Measurements from ENCODE around the gene MBD3L2B.

MBD3L2B gene

DNA sequence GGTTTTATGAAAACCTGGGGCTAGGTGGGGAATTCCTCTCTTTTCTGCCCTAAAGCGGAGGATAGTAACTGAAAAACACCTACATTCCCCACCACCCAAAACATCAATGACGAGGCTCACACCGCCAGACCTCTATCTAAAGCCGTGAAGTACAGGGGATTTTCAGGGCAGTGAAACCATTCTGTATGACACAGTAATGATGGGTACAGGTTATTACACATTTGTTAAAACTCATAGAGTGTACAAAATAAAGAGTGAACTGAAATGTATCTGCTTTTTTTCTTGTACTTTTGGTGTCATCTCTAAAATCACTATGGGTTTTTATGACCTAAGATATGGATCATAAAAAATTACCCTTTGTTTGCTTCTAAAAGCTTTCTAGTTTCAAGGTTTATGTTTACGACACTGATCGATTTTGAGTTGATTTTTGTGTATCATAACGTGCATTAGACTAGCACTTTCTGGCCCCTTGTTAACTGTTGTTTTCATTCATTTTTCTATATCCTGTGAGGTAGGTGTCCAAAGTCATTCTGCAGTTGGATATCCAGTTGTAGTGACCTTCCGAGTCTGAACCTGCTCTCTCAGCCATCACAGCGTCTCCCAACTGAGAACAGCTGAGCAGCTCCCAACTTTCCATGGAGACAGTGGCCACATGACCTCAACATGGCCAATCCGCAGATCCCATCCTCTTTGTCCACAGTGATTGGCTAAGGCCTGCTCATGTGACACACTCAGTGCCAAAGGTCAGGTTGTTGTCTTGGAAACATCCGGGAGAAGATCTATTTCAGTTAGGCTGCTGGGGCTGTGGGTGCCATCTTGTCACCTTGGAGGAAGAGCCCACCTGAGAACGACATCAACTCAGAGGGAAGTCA, 10.3 kb downstream of the MBD3L2B start:
- DNase-seq (ENCODE audit: low spot score): no peak

DNA sequence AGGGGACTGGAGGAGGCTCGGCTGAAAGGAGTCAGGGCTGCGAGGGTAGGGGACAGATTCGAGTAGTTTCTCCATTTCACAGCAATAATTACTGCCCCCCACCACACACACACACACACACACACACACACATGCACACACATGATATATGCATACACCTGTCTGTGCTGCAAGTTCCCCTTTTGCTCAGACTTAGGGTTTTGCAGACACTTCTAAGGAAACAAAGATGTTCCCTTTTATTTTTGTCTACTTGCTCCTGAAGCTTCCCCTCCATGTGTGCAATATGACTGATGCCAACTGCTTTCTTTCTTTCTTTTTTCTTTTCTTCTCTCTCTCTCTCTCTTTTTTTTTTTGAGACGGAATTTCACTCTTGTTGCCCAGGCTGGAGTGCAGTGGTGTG, 13.4 kb downstream of the MBD3L2B start:
- no peak for DNase-seq (ENCODE audit: low spot score)

DNA sequence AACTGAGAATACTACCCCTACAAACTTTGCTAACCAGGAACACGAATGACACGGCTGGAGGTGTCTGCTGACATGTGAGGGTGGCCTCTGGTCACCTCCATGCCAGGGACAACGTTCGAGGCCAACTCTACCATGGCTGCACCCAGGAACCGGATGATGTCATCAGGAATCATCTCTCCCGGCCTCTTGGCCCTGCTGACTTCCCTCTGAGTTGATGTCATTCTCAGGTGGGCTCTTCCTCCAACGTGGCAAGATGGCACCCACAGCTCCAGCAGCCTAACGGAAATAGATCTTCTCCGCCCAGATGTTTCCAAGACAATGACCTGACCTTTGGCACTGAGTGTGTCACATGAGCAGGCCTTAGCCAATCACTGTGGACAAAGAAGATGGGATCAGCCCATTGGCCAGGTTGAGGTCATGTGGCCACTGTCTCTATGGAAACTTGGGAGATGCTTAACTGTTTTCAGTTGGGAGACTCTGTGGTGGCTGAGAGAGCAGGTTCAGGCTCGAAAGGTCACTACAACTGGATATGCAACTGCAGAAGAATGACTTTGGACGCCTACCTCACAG, 15.0 kb downstream of the MBD3L2B start:
- no peak for DNase-seq (ENCODE audit: low spot score)

DNA sequence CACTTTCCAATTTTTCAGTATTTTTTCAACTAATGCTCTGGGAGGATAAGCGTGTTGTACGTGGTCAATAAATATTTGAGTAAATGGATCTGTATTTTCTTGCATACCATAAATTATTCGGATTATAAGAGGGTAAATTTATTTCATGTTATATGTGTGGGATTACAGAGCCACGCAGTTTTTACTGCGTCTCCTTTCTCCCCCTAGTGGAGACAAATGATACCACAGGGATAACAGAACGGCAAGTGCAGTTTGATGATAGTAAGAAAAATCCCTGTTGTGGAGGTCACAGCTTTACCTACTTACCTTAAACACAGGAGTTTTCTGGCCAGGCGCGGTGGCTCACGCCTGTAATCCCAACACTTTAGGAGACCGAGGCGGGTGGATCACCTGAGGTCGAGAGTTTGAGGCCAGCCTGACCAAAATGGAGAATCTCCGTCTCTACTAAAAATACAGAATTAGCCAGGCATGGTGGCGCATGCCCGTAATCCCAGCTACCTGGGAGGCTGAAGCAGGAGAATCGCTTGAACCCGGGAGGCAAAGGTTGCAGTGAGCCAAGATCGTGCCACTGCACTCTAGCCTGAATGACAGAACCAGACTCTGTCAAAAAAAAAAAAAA, 16.8 kb downstream of the MBD3L2B start:
- no peak for DNase-seq (ENCODE audit: low spot score)

DNA sequence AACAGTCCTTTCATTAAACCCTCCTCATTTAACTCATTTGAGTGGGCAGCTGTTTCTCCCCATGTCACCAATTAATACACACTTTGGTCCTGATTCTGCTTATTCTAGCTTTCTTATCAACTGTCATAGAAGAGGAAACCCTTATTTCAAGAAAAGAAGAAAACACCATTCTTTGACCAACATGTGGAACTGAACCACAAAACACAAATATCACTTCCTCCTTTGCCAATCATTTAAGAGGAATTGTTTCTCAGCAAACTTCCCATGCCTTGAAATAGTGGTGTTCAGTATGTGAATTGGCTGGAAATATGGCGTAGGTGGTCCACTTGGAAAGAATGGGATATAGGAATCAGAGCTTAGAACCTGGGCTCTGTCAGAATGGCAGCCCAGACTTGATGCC, 20.4 kb downstream of the MBD3L2B start:
- no peak for DNase-seq (ENCODE audit: low spot score)

DNA sequence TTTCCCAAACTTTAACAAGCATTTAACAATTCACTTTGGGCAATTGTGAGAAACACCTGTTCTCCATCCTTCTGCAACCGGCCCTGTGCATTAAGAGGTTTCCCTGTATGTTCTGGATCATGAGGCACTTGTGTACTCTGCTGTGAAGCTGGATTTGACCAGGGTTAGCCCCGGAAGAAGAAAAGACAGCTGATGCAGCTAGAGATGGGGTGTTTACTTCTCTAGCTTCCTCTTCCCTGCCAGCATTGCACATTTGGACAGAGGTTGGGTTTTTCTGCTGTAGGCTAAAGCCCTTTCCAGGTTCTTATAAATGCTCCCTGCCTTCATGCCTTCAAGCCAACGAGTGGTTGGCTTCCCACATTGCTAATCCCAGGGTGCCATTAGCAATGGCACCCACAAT, 20.9 kb downstream of the MBD3L2B start:
- no peak for DNase-seq (ENCODE audit: low spot score)

DNA sequence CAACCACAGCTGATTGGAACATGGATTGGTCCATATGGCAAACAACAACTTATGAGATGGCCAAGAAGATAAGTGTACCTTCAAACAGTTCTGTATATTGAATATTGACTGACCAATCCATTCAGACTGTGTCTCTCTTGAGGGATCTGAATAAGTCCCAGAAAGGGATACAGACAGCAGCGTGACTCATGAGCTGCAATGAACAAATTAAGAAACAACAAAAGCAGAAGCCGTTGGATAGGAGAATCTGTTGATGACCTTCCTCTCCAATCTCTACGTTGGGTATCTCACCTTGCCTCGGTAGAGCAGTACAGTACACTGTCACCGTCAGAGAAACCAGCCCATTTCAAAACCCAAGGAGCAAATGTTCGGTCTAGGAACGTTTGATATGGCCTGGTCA, 21.3 kb downstream of the MBD3L2B start:
- DNase-seq (ENCODE audit: low spot score): no peak

DNA sequence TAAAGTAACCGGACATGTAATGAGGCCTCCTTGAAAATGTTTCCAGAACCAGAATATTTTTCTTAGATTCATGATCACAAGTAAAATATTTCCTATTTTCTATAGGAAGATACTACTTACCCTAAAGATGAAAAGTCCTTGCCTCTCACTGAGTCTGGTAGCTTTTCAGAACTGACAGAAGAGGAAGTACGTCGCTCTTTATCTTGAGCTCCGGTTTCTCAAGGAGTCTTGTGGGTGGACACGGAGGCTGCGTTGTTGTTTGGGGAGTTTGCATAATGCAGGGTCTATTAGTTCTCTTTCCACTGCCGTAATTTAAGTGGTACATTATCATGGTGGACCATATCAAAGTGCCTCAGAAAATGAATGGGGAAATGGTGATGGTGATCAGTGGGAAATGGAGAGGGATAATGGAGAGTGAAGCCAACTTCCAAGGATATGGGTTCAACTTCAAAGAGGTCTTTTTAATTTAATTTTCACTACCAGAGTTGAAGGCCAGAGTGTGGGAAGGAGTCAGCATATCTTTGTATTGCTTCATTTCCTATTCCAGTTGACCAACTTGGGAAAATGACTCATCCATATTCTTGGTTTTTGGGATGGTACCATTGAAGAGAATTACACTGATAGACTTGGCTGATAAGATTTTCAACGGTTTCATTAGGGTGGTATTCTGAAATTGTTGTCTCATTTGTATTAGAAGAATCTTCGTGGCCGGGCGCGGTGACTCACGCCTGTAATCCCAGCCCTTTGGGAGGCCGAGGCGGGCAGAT, 23.4 kb downstream of the MBD3L2B start:
- DNase-seq (ENCODE audit: low spot score): no peak

DNA sequence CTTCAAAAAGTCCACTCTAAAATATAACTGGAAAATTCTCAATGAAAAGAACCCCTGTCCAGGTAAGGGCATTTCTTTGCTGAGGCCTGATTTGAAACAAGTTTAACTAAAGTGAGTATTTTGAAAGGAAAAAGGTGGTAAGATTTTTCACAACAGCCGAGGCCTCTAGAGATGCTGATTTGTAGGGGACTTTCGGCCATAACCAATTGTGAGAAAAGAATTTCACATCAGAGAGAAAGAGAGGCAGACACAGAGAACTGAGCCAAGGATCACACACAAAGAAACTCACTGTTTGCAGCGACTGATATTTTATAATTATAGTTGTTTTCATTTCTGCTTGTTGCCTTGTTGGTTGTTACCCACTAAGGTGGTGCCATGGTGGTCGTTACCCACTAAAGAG, 24.4 kb downstream of the MBD3L2B start:
- no peak for DNase-seq (ENCODE audit: low spot score)

DNA sequence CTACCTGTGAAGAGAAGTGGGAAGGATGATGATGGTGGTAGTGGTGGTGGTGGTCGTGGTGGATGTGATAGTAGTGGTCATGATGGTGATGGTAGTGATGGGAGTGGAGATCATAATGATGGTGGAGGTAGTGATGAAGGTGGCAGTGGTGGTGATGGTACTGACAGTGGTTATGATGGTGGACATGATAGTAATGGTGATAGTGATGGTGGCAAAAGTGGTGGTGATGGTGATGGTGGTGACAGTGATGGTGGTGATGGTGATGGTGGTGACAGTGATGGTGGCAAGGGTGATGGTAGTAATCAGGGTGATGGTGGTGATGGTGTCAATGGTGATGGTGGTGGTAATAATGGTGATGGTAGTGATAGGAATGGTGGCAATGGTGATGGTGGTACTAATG, 26.2 kb downstream of the MBD3L2B start:
- DNase-seq (ENCODE audit: low spot score): no peak

DNA sequence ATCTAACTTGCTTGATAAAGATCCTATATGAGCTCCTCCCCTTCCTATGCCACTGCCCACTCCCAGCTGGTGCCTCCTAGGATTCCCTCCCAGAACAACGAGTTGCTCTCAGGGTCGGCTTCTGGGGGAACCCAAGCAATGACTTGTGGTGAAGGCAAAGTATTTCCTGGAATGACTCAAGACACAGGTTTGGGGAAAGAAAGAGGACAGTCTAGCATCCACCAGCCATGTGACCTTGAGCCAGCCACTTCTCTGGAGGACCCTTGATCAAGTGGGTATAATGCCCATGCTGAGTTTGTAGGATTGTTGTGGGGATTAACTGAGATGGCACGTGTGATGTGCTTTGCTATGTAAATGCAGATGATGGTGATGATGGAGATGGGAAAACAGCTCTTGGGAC, 33.0 kb downstream of the MBD3L2B start:
- no peak for DNase-seq (ENCODE audit: low spot score)

DNA sequence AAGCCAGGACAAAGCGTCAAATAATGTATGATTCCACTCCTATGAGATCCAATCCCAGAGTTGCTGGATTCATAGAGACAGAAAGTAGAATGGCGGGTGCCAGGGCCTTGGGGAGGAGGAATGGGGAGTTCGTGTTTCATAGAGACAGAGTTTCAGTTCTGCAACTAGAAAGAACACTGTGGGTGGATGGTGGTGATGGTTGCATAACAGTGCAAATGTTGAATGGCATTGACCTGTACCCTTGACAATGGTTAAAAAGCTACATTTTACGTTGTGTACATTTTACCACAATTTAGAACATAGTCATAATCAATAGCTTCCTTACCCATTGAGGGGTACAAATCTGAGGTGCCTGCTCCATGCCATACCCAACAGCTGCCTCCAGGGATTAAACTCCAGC, 33.4 kb downstream of the MBD3L2B start:
- no peak for DNase-seq (ENCODE audit: low spot score)

DNA sequence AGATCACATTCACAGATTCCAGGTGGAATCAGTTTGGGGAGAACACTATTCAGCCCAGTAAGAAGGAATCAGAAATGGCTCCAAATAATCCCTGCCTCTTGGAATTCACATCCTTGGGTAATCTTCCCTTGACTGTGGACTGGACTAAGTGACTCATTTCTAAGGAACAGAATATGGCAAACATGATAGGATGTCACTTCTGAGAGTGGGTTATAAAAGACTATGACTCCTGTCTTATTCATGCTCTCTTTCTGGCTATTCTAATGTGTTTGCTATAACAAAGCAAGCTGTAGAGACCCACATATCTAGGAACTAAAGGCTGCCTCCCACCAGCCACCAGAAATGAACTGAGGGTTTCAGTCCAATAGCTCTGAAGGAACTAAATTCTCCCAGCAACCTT, 37.8 kb downstream of the MBD3L2B start:
- no peak for DNase-seq (ENCODE audit: low spot score)

DNA sequence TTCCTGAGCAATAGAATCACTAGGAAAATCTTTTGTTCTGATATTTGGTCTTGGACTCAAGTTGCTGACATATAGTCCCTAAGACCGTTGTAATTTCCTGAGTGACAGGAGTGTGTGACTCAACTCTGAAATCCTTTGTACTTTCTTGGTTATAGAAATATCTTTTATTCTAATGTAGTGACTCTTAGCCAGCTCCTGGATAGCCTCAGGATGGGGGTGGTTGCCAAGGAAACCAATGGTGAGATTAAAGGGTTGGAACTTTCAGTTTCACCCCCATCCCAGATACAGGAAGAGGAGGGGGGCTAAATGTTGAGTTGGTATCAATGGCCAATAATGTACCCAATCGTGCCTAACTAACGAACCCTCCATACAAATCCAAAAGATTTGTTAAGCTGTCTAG, 41.8 kb downstream of the MBD3L2B start:
- DNase-seq (ENCODE audit: low spot score): no peak

DNA sequence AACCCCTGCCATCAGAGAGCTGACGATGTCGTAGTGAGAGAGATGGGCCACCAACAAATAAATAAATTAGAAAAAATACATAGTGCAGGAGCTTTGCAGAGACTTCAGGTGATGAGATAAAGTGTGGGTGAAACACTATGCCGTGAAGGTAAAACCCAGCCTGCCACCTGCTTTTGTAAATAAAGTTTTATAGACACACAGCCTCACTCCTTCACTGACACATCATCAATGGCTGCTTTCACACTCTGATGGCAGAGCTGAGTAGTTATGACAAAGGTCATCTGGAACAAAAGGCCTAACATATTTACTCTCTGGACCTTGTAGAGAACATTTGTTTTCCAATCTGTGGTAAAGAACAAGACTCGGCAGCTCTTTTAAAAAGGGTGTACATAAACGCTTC, 45.0 kb downstream of the MBD3L2B start:
- no peak for DNase-seq (ENCODE audit: low spot score)

DNA sequence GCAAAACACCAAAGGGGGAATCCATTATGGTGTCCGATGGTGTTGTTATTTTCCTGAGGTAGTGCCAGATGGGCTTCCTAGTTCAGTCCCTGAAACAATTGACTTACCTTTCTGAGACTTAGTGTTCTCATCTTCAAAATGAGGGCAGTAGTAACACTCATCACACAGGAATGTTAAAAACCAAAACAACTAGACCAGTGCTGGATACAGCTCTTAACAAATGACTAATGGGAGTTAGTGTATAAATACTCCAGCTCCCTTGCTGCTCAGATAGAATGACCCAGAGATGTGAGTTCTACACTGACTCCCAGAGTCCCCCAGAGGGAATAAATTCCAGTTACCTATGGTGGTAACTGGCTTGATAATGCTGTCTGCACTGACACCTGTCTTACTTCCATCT, 49.9 kb downstream of the MBD3L2B start:
- no peak for DNase-seq (ENCODE audit: low spot score)

DNA sequence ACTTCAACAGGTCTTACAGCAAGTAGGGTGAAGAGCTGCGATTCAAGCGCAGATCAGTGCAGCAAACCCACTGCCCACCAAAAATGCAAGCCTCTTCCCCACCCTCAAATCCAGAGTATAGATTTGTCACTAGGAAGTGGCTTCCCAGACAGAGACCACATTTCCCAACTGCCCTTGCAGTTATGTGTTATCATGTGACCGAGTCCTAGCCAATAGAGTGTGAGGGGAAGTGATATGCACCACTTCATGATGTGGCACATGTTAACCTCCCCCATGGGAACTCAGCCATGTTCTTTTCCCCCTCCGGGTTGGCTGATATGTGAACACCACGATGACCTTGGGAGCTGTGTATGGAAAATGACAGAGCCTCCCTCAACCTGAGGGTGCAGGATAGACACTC, 50.8 kb downstream of the MBD3L2B start:
- DNase-seq (ENCODE audit: low spot score): no peak

DNA sequence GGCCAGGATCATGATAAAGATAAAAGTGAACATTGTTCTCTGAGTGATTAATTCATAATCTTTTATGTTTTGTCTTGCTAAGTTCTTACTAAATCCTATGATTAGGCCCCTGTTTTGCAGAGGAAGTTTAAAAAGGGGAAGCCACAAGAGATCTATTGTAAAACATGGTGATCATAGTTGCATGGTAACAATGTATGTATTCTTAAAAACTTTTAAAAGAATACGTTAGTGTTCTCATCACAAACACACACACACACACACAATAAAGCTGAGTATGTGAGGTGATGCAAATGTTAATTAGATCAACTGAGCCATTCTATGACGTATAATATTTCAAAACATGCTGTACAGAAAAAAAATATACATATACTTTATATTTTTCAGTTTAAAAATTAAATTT, 51.2 kb downstream of the MBD3L2B start:
- DNase-seq (ENCODE audit: low spot score): no peak

DNA sequence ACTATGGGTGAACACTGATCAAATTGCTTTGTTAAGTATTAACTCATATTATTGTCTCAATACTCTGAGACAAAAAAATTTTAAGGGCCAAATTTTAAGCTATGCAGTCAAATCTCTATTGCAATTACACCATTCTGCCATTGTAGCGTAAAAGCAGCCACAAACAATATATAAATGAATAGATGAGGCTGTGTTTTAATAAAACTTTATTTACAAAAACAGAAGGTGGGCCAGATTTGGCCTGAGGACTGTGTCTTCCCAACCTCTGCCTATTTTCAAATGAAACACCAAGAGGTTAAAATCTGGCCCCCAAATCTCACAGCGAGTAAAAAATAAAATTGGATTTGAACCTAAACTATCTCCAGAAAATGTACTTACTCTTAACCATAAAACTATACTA, 51.7 kb downstream of the MBD3L2B start:
- DNase-seq (ENCODE audit: low spot score): no peak
